Esophagus muscularis mucosa (tissue), 4 donors: ENCODE measurements around the gene SEPTIN2. TPM values are rescaled to one million over a fixed set of nuclear protein-coding genes. Genes with fewer than 3 reads are reported as not detected.
"Not testable (repeated sequence)": the region's sequence is repeated elsewhere in the genome, so short reads cannot be mapped to it uniquely, and the experiment has no call there.

Source experiments
- DNase-seq: peaks from one replicate; pipeline ENCODE4 v3.0.0-alpha.2; 2017; ENCODE audit errors: extremely low spot score
- H3K27ac ChIP-seq, 4 donors: fragments of 200-600 bp; sonication (generic); replicated peaks in 1 of 4; 1 replicate in 3 of 4; 2 replicates in 1 of 4; pipeline ENCODE4 v1.5.1; 2016 to 2019; ENCODE audit warnings: mild to moderate bottlenecking in 1 of 4
- H3K27me3 ChIP-seq, 4 donors: fragments of 200-600 bp; sonication (generic); one replicate each; pipeline versions ENCODE4 v1.5.1 to v1.6.0; 2016 to 2019
- H3K36me3 ChIP-seq, 4 donors: fragments of 200-600 bp; sonication (generic); one replicate each; pipeline ENCODE4 v1.5.1; 2016 to 2019
- H3K4me1 ChIP-seq, 4 donors: fragments of 200-600 bp; sonication (generic); one replicate each; pipeline ENCODE4 v1.5.1; 2016 to 2019
- H3K4me3 ChIP-seq, 4 donors: fragments of 200-600 bp; sonication (generic); 1 replicate in 2 of 4; 2 replicates in 2 of 4; pipeline ENCODE4 v1.5.1; 2016 to 2019; ENCODE audit warnings: mild to moderate bottlenecking in 4 of 4, moderate library complexity in 1 of 4
- H3K9me3 ChIP-seq, 4 donors: fragments of 200-600 bp; sonication (generic); 1 replicate in 3 of 4; 2 replicates in 1 of 4; pipeline ENCODE4 v1.5.1; 2016 to 2019
- EP300 ChIP-seq: sonication (generic); formaldehyde crosslinking; IDR thresholded peaks from one replicate; pipeline ENCODE4 v1.6.1; 2017; ENCODE audit warnings: antibody characterized with exemption
- POLR2A ChIP-seq: fragments of 450-650 bp; IDR thresholded peaks from one replicate; pipeline ENCODE4 v1.6.1; 2017; ENCODE audit warnings: antibody characterized with exemption, moderate library complexity, mild to moderate bottlenecking, low read depth
- POLR2AphosphoS5 ChIP-seq, 2 donors: sonication (generic); formaldehyde crosslinking; IDR thresholded peaks; one replicate each; pipeline ENCODE4 v1.6.1; 2017; ENCODE audit warnings: antibody characterized with exemption in 2 of 2
- WGBS: methylation state at CpG from one replicate; pipeline ENCODE4 v1.1.5; 2018; 5-methylcytosine and 5-hydroxymethylcytosine counted together
- intact Hi-C: fragments of 100-400 bp; cut with DNase I; formaldehyde crosslinking; loops from one replicate; pipeline ENCODE4 v1.15.1; 2023
- total RNA-seq, 4 donors: library from RNA; depleted of rRNA; stranded (reverse); fragments of >200 nt; gene quantifications; one replicate each; pipeline versions ENCODE4 v1.1.0 to v1.2.1, GENCODE V29; 2016
- TF ChIP-seq, protein P1 (sequence below), 3 experiments: fragments of 200-600 bp in 2 of 3; fragments of 450-650 bp in 1 of 3; sonication (generic) in 2 of 3; IDR thresholded peaks; one replicate each; pipeline ENCODE4 v1.5.1; 2017 to 2019; ENCODE audit warnings: antibody characterized with exemption in 3 of 3, mild to moderate bottlenecking in 2 of 3, moderate library complexity in 1 of 3

The SEPTIN2 gene
- total RNA-seq, 4 donors from 2014 or later: 272 to 335 (median 284) TPM

GRCh38 chr2:241291153-241291552 lies 24.6 kb upstream of the SEPTIN2 start:
- Histone ChIP-seq H3K27me3 (no peaks in the 10 kb centered on the region), H3K9me3 (no peaks in the 10 kb centered on the region), H3K27ac (no peak overlapping the region), H3K36me3 (no peaks in the 10 kb centered on the region), H3K4me3 (no peak overlapping the region), H3K4me1 (peaks cover 14 to 39% (median 25%) of the 10 kb centered on the region in 4 donors)
- 81% methylated on average over 6 of the region's 6 CpGs for WGBS
- intact Hi-C loops: no loop called here
- TF ChIP-seq, protein P1, sequence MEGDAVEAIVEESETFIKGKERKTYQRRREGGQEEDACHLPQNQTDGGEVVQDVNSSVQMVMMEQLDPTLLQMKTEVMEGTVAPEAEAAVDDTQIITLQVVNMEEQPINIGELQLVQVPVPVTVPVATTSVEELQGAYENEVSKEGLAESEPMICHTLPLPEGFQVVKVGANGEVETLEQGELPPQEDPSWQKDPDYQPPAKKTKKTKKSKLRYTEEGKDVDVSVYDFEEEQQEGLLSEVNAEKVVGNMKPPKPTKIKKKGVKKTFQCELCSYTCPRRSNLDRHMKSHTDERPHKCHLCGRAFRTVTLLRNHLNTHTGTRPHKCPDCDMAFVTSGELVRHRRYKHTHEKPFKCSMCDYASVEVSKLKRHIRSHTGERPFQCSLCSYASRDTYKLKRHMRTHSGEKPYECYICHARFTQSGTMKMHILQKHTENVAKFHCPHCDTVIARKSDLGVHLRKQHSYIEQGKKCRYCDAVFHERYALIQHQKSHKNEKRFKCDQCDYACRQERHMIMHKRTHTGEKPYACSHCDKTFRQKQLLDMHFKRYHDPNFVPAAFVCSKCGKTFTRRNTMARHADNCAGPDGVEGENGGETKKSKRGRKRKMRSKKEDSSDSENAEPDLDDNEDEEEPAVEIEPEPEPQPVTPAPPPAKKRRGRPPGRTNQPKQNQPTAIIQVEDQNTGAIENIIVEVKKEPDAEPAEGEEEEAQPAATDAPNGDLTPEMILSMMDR (IDR thresholded peaks at IDR 0.05): no peak
- no peak for TF ChIP-seq POLR2A
- TF ChIP-seq POLR2AphosphoS5 (IDR thresholded peaks at IDR 0.05): no peak
- TF ChIP-seq EP300: no peak
- DNase-seq: no peak

DNA sequence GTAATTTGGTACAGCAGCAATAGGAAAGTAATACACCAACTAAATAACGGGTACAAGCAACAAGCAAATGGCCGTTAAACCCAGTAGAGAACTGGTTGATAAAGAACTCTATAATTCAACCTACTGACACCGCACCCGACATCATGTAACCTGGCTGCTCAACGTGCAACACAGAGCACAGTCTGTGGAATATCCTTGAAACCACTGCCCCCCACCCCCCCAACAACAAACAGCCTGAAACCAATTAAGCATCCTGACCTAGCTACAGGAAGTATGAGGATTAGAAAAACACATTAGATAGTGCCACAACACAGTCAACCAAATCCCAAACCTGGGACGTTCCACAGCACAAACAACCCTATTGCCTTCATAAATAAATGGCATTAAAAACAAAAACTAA lies 23.7 kb upstream of the SEPTIN2 start:
- 89% methylated on average over 6 of the region's 6 CpGs for WGBS
- no peak for TF ChIP-seq POLR2AphosphoS5 (IDR thresholded peaks at IDR 0.05)
- no peak for TF ChIP-seq EP300
- TF ChIP-seq, protein P1 (IDR thresholded peaks at IDR 0.05): no peak
- no peak for TF ChIP-seq POLR2A
- Histone ChIP-seq H3K4me3 (no peak overlapping the region), H3K27me3 (no peaks in the 10 kb centered on the region), H3K4me1 (peaks cover 14 to 39% (median 25%) of the 10 kb centered on the region in 4 donors), H3K36me3 (peaks cover 0 to under 1% (median 0%) of the 10 kb centered on the region in 4 donors), H3K9me3 (no peaks in the 10 kb centered on the region), H3K27ac (no peak overlapping the region)
- no peak for DNase-seq
- intact Hi-C loops: no loop called here

- intact Hi-C loops, H3K27ac ChIP-seq, H3K27me3 ChIP-seq, H3K9me3 ChIP-seq, DNase-seq, H3K4me3 ChIP-seq: not testable (repeated sequence)
- Histone ChIP-seq H3K36me3 (peaks cover 0 to 12% (median 0%) of the 10 kb centered on the region in 4 donors), H3K4me1 (peaks cover 14 to 35% (median 25%) of the 10 kb centered on the region in 4 donors)
- WGBS: 85% methylated on average over 7 of the region's 7 CpGs
Measured at GRCh38 chr2:241293378-241293797, 22.3 kb upstream of the SEPTIN2 start.

GRCh38 chr2:241295326-241296095 lies 20.2 kb upstream of the SEPTIN2 start:
- no peak overlapping the region for H3K4me3 ChIP-seq
- no peaks in the 10 kb centered on the region for H3K9me3 ChIP-seq
- H3K36me3 ChIP-seq: peaks cover 0 to 12% (median 0%) of the 10 kb centered on the region in 4 donors
- no peak for DNase-seq
- no peaks in the 10 kb centered on the region for H3K27me3 ChIP-seq
- peaks cover 0 to 24% (median 18%) of the 10 kb centered on the region in 4 donors for H3K4me1 ChIP-seq
- TF ChIP-seq EP300 (no peak), POLR2AphosphoS5 (IDR thresholded peaks at IDR 0.05) (no peak), POLR2A (no peak)
- TF ChIP-seq, protein P1 (IDR thresholded peaks at IDR 0.05): no peak
- 81% methylated on average over 7 of the region's 7 CpGs for WGBS
- intact Hi-C loops: no loop called here
- H3K27ac ChIP-seq: no peak overlapping the region

DNA sequence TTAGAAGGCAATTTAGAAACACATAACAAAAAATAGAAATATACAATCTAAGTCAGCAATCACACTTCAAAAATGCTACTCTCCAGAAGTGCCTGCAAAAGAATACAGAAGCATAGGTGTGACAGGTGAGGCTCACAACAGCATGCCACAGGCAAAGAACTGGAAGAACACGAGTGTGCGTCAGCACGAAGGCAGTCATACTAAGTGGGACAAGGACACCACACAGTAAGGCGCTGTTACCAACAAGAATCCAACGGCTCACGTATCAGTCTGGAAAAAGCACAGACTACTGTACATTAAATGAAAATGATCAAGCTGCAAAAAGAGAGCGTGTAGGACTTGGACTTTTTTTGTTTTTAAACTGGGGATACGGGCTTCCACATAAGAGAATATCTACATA lies 19.0 kb upstream of the SEPTIN2 start:
- no peak for TF ChIP-seq POLR2AphosphoS5 (IDR thresholded peaks at IDR 0.05)
- TF ChIP-seq, protein P1 (IDR thresholded peaks at IDR 0.05): no peak
- no peak for TF ChIP-seq EP300
- no peak for TF ChIP-seq POLR2A
- intact Hi-C loops: no loop called here
- no peak for DNase-seq
- Histone ChIP-seq H3K9me3 (no peaks in the 10 kb centered on the region), H3K4me1 (peaks cover 0 to 27% (median 22%) of the 10 kb centered on the region in 4 donors), H3K4me3 (no peak overlapping the region), H3K27ac (no peak overlapping the region), H3K27me3 (no peaks in the 10 kb centered on the region), H3K36me3 (peaks cover 0 to 12% (median 0%) of the 10 kb centered on the region in 4 donors)
- 91% methylated on average over 8 of the region's 8 CpGs for WGBS
